Stimulated activated naive CD8-positive, alpha-beta T cell treated with anti-CD3 and anti-CD28 coated beads, Interleukin-15, Interleukin-2, amounts not matched to agents 100 U/mL and 50 U/mL, for 24 hours (primary cell): ENCODE results near the gene GLDN.
"Not testable (repeated sequence)": the region's sequence is repeated elsewhere in the genome, so short reads cannot be mapped to it uniquely, and the experiment has no call there.

Experiments
- ATAC-seq: fragments of 150-1000 bp; cut with Tn5 transposase; one replicate; pipeline ENCODE4 v1.10.0; 2021
- DNase-seq: peaks from one replicate; pipeline ENCODE4 v3.0.0; 2021

Gene GLDN

DNA sequence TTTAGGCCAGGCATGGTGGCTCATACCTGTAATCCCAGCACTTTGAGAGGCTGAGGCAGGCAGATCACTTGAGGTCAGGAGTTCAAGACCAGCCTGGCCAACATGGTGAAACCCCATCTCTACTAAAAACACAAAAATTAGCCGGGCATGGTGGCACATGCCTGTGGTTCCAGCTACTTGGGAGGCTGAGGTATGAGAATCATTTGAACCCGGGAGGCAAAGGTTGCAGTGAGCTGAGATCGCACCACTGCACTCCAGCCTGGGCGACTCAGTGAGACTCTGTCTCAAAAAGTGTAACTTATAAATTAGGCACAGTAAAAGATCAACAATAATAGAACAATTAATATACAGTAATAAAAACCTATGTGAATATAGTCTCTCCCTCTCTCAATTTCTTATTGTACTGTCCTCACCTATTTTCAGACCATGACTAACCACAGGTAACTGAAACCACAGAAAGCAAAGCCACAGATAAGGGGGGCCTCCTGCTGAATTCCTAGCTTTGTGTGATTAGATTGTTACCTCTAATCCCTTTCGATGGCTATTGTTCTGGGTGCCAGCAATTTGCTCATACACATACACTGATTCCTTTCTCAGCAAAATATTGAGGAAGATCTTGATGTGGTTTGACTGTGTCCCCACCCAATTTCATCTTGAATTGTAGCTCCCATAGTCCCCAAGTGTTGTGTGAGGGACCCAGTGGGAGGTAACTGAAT is 104.7 kb downstream of the GLDN start:
- DNase-seq, ATAC-seq: not testable (repeated sequence)

DNA sequence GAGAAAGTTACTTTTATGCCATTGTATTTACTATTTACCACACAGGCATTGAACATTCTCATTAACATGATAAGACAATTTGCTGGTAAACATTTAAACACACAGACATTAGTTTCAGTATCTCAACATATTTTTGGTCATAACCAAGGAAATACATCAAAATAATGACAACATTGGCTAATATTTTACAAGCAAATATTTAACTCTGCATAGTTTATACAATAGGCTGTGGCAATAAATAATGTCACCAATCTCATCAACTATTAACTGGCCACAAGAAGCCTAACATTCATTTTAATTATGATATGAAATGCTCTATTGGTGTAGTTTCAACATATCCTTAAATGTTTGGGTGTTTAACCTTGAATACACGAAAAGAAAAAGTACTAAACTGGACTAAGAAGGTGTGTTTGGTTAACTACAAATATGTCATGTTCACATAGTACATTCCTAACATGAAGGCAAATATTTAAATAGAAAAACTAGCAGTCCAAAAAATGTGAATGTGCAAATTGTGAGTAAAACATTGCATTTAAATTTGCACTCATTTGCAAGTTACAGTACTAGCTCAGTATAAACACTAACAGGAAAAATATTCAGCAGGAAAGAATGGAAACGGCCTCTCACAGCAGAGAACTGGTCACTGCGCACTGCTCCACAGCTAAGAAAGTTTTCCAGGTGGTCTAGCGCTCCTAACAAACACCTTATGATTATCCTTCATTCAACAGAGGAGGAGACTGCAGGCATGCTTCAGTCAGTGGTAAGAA is 106.6 kb downstream of the GLDN start:
- ATAC-seq (no peak), DNase-seq (no peak)

DNA sequence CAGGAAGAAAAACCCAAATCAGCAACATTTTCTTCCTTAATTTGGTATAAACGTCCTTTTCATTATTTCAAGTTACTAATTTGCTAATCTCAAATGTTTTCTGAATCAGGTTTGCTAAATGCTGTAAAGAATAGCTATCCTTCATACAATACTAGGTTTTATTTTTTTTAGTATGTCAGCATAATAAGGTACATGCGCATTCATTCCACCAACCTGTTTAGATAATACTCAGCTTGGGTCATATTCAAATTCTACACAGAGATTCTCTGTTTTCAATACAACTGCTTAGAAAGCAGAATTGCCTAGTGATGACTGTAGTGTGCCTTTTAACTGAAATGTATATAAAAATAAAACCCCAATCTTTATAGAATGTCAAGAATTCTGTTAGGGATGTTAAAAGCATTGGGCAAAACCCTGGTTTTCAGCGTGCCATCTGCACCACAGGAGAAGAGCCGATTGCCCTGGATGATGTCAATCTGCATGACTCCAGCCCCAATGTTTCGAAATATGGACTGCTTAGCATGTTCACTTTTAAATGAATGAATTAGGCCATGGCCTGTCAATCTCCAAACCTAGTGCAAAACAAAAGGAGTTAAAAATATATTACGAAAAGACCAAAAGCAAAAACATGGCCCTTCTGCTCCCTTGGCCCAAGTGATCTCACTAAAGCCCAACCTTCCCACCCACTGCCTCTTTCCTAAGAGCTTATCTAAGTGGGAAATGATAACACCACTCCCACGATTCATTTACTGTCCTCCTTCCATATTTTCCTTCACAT is 107.4 kb downstream of the GLDN start:
- DNase-seq, result no peak

DNA sequence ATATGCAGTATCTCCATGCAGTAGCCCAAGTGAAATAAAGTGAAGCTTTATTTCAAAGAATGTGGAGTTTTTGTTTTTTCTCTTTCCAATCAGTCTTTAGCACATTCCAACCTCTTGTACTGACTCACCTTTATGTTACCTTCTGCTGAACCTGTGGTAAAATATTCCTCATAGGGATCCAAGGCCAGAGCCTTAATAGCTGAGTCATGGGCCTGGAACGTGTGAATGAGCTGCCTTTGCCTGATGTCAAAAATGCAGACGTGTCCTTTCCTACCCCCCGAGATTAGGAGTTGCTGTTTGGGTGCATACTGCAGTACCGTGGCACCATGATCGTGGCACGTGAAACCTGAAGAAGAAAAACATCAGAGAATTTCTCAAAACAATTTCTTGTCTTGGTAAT is 108.5 kb downstream of the GLDN start:
- no peak for DNase-seq

More for the DNA sequence above, 107.4 kb downstream of the GLDN start:
- ATAC-seq, result no peak

More for the DNA sequence above, 108.5 kb downstream of the GLDN start:
- no peak for ATAC-seq
